Stimulated activated CD4-positive, alpha-beta T cell treated with anti-CD3 and anti-CD28 coated beads, Interleukin-2, amount 100 ng/mL, for 24 hours (primary cell): Measurements from ENCODE around the gene CMSS1.

Experiments
- DNase-seq, 2 donors: peaks; one replicate each; pipeline ENCODE4 v3.0.0-alpha.2; 2020

Gene CMSS1

DNA sequence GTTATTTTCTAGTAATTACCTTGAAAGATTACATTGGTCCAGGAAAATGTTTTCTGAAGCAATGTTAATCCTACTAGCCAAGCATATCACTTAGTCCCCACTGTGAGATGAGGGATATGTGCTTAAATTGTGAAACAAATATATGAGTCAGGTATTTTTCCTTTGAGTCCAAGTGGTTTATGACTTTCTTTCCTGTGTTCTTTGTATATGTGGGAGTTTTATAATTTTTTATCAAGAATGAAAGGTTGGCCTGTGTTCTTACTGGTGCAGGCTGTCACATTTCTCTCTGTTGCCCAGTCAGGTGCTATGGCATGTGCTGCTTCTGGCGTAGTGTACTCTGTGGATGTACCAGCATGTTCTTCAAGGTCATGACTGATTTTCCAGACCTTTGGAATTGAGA is 147.4 kb downstream of the CMSS1 start:
- DNase-seq: no peak

DNA sequence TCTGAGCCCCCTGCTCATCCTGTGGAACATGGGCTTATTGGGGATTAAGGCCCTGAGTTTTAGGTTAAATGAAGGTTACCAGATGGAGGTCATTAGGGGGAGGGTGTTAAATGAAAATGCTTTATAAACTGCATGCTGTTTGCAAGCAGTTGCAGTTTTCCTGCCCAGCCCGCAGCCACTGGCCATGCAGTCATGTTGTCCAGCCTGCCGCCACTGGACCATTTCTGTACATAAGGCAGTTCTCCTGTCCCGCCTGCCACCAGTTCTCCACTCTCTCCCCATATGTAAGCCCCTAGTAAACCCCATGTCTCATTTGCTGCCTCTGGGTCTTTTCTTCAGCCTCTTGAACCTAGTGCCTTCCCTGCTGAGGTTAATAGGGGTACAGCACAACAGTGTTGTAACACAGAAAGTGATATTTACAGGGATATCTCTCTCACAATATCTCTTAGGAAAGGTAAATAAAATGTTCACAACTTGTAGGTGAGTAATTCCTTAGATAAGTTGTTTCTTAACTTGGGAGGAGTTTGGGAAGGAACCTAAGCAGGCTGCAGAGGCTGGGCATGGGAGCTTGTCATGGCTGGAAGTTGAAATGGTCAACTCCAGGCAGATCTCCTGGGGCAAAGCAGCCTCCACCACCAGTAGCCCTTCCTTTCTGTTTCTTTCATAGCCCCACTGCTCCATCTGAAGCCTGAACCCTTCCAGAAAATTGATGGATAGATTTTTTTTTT is 148.2 kb downstream of the CMSS1 start:
- DNase-seq: no peak

DNA sequence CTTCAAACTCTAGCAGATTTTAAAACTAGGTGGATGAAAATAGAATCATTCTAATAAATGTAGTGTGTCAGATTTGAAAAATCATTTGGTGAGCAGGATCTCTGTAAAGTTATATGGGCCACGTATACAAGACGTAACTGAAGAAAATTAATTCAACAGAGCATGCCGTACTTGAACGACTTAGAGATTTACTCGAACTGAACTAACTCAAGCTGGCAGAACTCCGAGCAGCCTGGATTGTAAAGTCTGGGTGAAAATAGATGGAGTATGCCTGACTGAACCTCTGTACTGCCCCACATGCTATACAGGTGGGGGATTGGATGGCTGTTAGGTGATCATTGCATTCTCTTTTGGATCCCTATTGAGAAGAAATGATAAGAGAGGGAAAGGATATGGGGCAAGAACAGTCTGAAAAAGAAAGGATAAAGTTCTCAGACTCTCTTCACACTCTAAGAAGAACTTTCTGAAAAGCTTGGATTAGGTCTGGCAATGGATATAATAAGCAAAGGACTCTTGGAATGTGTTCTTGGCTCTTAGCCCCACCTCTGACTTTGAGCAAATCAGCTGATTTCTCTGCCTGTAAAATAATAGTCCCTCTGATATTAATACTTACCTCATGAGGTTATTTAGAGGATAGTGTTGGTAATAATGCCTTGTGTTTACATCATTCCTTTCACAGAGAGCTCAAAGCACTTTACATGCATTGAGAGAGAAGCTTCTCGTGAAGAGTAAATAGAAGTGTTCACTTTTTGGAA is 149.2 kb downstream of the CMSS1 start:
- DNase-seq: no peak

DNA sequence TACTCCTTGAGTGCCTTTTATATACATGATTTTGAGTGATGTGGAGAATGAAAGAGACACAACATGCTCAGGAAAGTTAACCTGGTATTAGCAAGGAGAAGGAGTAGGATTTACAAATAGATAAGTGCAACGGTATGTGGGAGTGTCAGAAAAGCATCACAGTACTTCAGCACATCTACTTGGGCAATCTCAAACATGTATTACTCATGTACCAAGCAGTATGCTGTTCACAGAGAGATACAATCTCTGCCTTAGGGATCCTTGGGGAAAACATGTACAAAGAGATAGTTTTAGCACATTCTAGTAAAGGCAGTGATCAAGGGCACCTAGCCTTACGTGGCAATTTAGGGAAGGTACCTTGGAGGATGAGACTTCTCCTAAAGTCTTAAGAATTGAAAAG is 150.1 kb downstream of the CMSS1 start:
- DNase-seq: no peak

DNA sequence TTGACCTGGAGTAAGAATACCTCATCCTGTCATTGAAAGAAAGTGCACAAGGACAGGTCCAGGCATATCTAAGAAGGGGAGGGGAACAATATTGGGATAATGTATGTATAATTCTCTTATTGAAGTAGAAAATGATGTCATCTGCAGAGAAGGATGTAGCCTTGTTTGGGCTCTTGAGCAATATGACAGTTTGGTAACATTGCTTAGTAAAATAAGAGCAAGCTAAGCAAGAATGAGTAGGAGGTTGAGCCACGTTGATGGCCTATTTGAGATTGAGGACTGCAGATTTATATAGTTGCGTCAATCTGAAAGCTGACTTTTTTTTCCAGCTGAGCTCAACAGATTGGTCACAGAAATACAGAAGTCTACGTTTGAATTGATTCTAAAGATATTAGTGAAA is 151.5 kb downstream of the CMSS1 start:
- DNase-seq: no peak

DNA sequence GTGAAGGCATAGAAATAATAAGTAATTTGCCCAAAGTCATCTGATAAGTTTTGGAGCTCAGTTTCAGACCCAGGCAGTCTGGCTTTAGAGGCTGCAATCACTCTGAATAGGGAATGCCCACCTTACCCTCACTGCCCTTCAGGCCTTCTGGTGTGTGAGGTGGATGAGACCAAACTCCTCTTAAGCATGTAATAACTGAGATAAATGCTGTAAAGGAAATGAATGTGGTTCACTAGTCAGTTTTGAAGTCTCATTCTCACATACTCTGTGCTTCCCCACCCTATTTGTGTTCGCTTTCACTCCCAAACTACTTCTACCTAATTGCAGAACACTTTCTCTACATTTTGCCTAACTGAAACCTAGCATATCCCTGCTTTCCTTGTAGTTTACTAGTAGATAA is 152.5 kb downstream of the CMSS1 start:
- DNase-seq: no peak

DNA sequence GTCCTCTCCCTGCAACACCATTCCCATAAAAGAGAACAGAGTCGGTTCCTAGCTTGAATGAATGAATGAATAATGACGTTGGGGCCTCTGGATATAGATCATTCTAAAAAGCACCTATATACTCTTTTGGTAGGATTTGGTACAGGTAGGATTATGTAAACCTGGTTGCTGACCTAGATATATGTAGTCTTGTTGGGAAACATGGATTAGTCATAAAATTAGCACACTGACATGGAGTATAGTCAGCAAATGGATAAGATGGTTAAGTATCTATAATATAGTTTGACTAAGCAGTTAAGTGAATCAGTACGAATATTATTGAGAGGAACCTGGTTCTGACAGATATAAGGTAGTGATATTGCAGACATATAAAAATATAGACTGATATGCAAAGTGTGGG is 154.1 kb downstream of the CMSS1 start:
- no peak for DNase-seq

DNA sequence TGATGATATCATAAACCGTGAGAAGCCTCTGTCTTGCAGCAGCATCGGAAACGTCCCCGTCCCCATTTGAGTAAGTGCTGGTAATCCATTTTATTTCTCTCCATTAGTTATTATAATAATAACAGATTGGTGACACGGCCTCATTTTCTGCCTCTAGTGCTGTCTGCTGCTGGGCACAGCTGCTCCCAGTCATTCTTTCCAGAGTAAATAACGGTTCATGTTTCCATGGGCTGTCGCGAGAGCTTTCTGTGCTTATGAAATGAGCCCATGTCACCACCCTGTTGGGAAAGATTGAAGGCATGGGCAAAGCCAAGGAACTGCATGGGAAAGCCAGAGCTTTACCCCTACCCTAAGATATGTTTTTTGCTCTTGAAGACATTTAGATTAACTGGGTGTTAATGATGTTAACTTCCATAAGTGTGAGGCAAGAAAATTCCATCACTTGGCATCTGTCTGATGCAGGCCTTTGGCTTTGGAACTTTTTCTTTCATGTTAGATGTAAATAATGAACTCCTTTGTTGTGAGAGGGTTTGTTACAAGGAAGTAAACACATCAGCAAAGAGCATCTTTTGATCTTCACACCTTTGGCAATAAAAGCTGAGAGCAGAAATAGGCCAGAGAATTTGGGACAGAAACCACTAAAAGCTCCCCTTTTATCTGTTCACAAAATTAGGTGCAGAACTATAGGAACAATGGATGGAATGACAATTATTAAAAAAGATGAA is 154.9 kb downstream of the CMSS1 start:
- DNase-seq: no peak

DNA sequence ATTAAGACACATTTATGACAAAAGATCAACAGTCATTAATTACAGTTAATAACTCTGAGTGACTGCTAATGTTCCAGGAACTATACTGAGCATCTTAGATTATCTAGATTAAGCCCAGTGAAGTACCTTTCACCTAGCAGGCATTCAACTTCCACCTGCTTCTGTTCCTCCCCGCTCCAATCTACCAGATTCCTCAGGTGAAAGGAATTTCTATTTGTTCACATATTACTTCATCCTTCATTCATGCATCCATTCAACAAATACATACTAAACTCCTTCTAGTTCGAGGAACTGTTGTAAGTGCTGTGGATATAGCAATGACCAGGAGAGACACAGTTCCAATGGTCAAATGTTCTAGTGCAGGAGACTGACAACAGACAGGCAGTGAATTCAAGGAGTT is 157.3 kb downstream of the CMSS1 start:
- no peak for DNase-seq

DNA sequence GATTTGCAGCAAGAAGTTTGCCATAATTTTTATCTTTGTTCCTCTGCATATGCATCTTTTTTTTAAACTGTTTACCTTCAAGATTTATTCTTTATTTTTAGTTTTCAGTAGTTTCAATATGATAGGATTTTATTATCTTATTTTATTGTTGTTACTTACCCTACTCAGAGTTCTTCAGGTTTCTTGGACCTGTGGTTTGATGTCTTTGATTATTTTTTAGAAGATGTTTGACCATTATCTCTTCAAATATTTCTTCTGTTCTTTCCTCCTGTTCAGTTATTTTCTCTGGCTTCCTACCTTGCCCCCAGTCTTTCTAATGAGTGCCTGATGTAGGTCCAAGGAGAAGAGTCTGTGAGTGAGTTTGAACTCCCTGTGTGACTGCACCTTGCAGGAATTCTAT is 158.9 kb downstream of the CMSS1 start:
- no peak for DNase-seq

DNA sequence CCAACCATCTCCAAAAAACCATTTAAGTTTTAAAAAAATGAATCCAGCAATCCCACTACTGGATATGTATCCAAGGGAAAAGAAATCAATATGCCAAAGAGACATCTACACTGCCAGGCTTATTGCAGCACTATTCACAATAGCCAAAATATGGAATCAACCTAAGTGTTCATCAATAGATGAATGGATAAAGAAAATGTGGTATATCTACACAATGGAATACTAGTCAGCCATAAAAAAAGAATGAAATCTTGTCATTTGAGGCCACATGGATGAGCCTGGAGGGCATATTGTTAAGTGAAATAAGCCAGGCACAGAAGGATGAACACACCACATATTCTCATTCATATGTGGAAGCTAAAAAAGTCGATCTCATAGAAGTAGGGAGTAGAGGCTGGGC is 160.6 kb downstream of the CMSS1 start:
- DNase-seq: no peak

DNA sequence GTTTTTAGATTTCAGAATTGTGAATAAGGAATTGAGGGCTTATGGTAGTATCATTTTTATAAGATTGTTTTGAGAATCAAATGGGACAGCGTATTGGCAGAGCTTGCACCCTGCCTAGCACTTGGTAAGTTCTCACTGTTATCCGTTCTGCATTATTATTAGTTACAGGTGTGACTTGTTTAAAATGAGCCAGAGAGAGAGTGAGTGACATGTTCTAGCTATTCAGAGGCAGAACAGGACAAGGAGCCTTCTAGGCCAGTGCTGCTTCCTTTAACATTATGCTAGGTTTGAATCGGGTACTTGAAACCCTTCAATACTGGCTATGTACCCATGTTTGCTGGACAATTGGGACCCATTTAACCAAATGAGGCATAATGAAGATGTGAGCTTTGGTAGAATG is 162.9 kb downstream of the CMSS1 start:
- no peak for DNase-seq

DNA sequence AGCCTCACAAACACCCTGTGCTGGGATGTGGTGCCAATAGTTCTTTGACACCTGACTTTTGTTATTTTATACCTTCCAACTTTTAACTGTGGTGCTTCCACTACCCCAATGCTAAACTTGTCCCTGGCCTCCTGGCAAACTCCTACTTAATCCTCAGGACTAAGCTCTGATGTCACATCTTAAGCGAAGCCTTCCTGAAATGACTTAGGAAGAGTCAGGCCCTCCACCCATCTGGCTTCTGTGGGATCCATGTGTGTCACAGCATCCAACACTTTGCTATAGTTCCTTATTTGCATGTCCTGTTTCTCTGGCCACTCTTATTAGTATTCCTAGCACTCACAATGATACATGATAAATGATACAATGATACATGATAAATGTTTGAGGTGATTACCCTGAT is 163.5 kb downstream of the CMSS1 start:
- no peak for DNase-seq

DNA sequence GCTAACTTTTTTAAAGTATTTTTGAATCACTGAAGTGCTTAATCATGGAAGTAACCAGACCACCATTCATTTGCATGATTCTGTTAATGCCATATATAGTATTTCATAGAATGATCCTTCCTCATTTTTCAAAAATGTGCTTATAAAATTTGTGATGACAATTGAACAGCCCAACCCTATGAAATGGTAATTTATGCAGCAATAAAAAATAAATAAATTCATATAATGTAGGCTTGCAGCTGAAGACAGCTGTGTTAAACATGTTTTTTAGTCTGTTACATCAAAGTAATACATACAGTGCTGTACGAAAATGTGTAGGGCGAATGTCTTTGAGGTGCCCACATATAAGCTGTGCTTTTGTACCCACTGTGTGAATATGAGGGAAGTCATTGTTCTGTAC is 165.0 kb downstream of the CMSS1 start:
- no peak for DNase-seq

DNA sequence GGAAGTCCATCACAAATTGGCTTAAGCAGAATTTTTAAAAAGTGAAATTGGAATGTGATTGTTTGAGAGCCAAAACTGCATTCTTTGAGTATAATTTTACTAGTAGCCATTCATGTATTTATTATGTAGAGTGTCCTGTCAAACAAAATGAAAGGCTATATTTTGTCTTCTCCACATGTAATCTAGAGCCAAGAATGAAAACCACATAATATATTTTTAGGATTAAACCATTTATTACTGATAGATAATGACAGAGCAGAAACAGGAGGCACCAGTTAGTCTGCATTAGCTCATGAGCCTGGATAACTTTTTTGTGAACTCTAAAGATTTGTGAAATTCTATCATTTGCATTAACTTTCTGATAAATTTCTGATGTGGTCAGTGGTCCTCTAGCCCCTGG is 166.5 kb downstream of the CMSS1 start:
- no peak for DNase-seq

DNA sequence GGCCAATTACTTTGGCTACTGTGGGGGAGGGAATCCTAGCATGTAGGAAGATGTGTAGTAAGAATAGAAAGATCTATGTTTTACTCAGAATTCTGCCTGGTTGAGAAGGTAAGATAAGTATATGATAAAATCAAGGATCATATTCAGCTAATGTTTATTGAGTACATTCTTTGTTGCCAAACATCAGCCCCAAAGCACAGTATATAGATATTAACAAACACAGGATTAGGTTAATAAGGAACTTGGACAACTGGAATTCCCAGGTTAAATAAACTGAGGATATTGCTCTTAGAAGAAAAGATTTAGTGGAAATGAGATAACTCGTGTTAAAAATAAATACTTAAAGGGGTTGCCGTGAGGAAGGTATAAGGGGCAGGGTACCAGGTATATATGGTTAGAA is 167.0 kb downstream of the CMSS1 start:
- no peak for DNase-seq

DNA sequence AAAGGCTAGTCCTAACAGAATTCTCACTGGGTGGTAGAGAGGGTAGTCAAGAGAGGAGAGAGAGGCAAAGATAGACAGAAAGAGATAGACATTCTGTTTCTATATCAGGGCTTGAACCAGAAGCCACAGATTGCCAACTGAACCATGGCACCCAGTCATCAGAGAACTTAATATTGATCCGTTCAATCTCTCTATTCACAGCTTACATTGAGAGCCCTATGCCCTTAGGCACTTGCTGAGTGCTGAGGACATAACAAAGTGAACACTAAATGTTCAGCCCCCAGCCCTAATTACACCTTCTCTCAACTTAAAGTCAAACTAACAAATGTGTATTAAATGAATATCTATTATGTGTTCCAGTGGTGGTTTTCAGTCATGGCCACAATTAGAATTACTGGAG is 172.5 kb downstream of the CMSS1 start:
- DNase-seq: no peak

DNA sequence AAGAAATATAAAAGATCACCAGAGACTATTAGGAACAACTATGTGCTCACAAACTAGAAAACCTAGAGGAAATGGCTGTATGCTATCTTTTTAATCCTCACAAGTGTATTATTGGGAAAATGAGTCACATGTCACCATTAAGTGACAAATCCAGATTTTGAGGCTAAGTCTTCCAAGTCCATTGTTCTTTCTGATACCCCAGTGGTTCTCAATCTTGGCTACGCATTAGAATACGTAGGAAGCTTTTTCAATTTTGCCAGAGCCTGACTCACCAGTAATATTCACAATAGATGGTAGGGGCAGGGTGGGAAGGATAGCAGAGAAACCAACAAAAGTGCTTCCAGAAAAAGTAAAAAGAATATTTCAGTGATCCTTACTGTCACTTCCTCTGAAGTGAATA is 179.6 kb downstream of the CMSS1 start:
- no peak for DNase-seq

DNA sequence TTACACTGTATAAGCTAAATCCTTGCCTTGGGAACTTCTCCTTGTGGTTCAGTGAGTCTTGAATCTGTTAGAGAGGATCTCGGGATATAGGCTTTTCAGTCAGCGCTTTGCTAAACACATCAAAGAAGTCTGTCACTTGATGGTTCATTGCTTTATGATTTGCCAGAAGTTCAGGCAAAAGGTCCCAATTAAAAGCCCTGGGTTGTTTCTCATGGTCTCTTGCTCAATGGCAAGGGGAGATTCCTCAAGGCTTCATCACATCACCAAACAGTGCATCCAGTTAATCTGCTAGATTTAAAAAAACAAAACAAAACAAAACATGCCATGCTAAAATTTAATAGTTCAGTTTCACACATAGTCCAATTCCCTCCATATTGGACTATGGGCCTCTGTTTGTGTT is 181.9 kb downstream of the CMSS1 start:
- no peak for DNase-seq

DNA sequence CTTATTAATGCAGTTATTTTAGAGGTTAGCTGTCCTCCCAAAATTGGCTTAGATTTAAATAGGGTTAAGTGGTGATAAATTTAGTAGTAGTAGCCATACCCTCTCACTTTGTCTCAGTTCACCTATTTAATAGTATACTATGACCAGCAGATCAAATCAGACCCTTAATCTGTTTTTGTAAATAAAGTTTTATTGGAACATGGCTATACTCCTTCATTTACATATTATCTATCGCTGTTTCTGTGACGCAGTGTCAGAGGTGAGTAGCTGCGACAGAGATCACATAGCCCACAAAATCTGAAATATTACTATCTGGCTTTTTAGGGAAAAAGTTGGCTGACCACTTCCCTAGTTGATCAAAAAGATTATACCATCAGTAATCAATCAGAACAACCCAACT is 183.4 kb downstream of the CMSS1 start:
- no peak for DNase-seq

DNA sequence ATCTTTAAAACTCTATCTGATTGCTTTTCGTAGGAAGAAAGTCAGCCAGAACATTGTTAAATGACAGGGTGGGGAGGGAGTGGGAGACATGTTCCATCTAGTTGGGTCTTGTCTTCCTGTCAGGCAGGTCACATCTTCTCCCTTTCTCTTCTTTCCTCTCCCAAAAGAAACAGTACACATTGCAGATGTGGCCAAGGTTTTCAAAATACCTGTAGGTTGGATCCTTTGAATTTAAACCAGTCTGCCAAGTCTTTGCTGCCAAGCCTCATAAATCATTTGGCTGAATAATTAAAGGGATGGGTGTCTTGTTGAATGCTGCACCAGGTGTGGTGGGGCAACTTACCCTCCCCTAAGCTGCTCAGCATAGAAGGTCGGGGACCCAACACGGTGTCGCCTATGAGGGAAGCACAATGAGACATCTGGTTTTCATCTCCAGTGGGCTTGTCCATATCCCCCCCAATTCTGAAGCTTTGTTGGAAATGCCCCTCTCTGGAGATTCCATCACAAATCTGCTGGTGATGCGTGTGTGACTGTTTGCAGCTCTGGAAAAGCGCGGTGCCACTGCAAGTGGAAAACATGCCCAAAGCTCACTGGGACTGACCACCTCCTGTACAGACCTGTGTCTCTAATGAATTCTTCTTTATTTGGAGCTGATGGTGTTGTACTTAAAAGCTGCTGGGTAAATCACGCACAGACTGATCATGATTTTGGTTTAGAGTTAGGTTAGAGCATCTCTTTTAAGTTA is 184.0 kb downstream of the CMSS1 start:
- DNase-seq: no peak

DNA sequence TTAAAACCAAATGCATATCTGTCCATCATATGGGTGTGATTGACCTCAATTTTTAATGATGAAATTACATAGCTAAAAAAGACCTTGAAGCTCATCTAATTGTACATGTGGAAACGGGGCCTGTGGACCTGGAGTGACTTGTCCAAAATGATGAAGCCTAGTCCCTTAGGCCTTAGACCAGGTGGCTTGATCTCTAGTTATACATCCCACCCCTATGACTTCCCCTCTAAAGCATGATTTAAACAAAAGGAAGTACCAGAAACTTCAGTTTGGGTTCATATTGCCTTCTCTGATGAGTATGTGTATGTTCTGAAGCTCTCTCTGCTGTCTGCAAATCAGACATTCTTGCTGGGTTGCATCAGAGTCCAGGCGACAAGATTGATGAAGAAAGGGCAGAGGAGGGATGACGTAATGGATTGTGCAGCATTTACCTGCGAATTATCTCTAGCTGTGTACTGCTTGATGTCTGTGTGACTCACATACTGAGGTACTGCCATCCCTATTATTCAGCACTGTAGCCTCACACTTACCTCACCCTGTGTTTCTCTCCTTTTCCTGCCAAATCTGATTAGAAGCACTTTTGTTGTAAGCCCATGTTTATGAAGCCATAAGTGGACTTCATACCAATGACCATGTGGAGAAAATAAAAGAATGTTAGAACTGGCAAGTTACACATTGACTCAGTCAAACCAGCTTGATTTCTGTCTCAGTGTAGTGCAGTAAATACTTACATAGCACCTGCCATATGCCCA is 185.1 kb downstream of the CMSS1 start:
- no peak for DNase-seq
